Suprapubic skin (tissue), 3 donors: ENCODE measurements around the gene THPO.

ENCODE experiments used
- CTCF ChIP-seq, 2 donors: fragments of 200-600 bp in 1 of 2; fragments of 450-650 bp in 1 of 2; sonication (generic) in 1 of 2; IDR thresholded peaks; one replicate each; pipeline ENCODE4 v1.5.1; 2016 to 2019; ENCODE audit warnings: antibody characterized with exemption in 2 of 2, mild to moderate bottlenecking in 1 of 2, moderate library complexity in 1 of 2
- EP300 ChIP-seq: sonication (generic); formaldehyde crosslinking; IDR thresholded peaks from one replicate; pipeline ENCODE4 v1.6.1; 2017; ENCODE audit warnings: antibody characterized with exemption

- no peak for TF ChIP-seq CTCF (IDR thresholded peaks at IDR 0.05)
- TF ChIP-seq EP300: no peak
Observed at GRCh38 chr3:184387174-184387714, 9.2 kb upstream of the THPO start.
